GM23248 (cell line): ENCODE results near the gene CENPN. TPM values are rescaled to one million over a fixed set of nuclear protein-coding genes. Genes with fewer than 3 reads are reported as not detected.
A peak's percentile ranks its signal among the peaks of the same experiment; 100 is the strongest.

Experiments used
- DNase-seq: peaks from one replicate; pipeline ENCODE4 v3.0.0-alpha.2; 2015
- H2AFZ ChIP-seq: fragments of 200-600 bp; sonication (generic); 2 replicates; pipeline ENCODE4 v1.6.1; 2016; ENCODE audit warnings: antibody characterized with exemption
- H3F3A ChIP-seq: fragments of 200-600 bp; sonication (generic); 2 replicates; pipeline ENCODE4 v1.6.1; 2016; ENCODE audit warnings: mild to moderate bottlenecking, antibody characterized with exemption, mixed run types; ENCODE audit not compliant: insufficient read depth
- H3K27ac ChIP-seq: fragments of 200-600 bp; sonication (generic); 2 replicates; pipeline ENCODE4 v1.5.1; 2016; ENCODE audit warnings: mild to moderate bottlenecking
- H3K27me3 ChIP-seq: fragments of 200-600 bp; sonication (generic); replicated peaks from 2 replicates; pipeline ENCODE4 v1.6.1; 2016; ENCODE audit warnings: mild to moderate bottlenecking; ENCODE audit not compliant: insufficient read depth
- H3K36me3 ChIP-seq: fragments of 200-600 bp; sonication (generic); 2 replicates; pipeline ENCODE4 v1.6.1; 2016; ENCODE audit warnings: low read depth, mild to moderate bottlenecking
- H3K4me1 ChIP-seq: fragments of 200-600 bp; sonication (generic); 2 replicates; pipeline ENCODE4 v1.6.1; 2016; ENCODE audit warnings: mild to moderate bottlenecking; ENCODE audit not compliant: insufficient read depth
- H3K4me2 ChIP-seq: fragments of 200-600 bp; sonication (generic); one replicate; pipeline ENCODE4 v1.6.1; 2016; ENCODE audit warnings: mild to moderate bottlenecking; ENCODE audit not compliant: unreplicated experiment
- H3K4me3 ChIP-seq: fragments of 200-600 bp; sonication (generic); 2 replicates; pipeline ENCODE4 v1.5.1; 2016; ENCODE audit warnings: mild to moderate bottlenecking
- H3K79me2 ChIP-seq: fragments of 200-600 bp; sonication (generic); 2 replicates; pipeline ENCODE4 v1.6.1; 2016; ENCODE audit warnings: mild to moderate bottlenecking; ENCODE audit not compliant: insufficient read depth
- H3K9ac ChIP-seq: fragments of 200-600 bp; sonication (generic); 2 replicates; pipeline ENCODE4 v1.6.1; 2016; ENCODE audit warnings: mild to moderate bottlenecking
- H3K9me2 ChIP-seq: fragments of 200-600 bp; sonication (generic); 2 replicates; pipeline ENCODE4 v1.6.1; 2016; ENCODE audit warnings: mixed run types, mild to moderate bottlenecking, moderate library complexity; ENCODE audit not compliant: insufficient read depth
- H3K9me3 ChIP-seq: fragments of 200-600 bp; sonication (generic); one replicate; pipeline ENCODE4 v1.6.1; 2017; ENCODE audit warnings: low read depth
- H4K20me1 ChIP-seq: fragments of 200-600 bp; sonication (generic); 2 replicates; pipeline ENCODE4 v1.6.0; 2016; ENCODE audit not compliant: insufficient read depth
- EZH2 ChIP-seq: fragments of 200-600 bp; sonication (generic); IDR thresholded peaks from 2 replicates; pipeline ENCODE4 v1.6.1; 2018; ENCODE audit warnings: antibody characterized with exemption, mild to moderate bottlenecking; ENCODE audit not compliant: insufficient read depth, poor library complexity, severe bottlenecking
- EZH2phosphoT487 ChIP-seq: fragments of 200-600 bp; sonication (generic); IDR thresholded peaks from 2 replicates; pipeline ENCODE4 v1.6.1; 2018; ENCODE audit warnings: antibody characterized with exemption, moderate library complexity, mild to moderate bottlenecking, low read depth; ENCODE audit not compliant: insufficient read depth
- WGBS, 2 experiments: methylation state at CpG; one replicate each; pipeline ENCODE4 v1.1.6; 2015 to 2017; ENCODE audit warnings: low lambda C conversion rate in 2 of 2, low coverage in 1 of 2; ENCODE audit errors: missing lambda C conversion rate in 2 of 2; 5-methylcytosine and 5-hydroxymethylcytosine counted together
- in situ Hi-C: fragments of 300-500 bp; cut with MboI; formaldehyde crosslinking; loops from 2 replicates; pipeline ENCODE4 v1.15.0; 2020
- polyA plus RNA-seq: library from polyadenylated mRNA; unstranded; fragments of >200 nt; fragmentation: Nextera tagmentation; extraction: Ambion mirVana; gene quantifications from 2 replicates; pipeline ENCODE4 v1.2.1, GENCODE V29; 2016
- total RNA-seq: library from RNA; depleted of rRNA; stranded (reverse); fragments of >200 nt; shearing (Covaris generic); gene quantifications from 2 replicates; pipeline ENCODE4 v1.2.3, GENCODE V29; 2014

CENPN gene
- total and polyA plus RNA-seq, 2 experiments from 2014 or later: 29.0 to 29.2 TPM

DNA sequence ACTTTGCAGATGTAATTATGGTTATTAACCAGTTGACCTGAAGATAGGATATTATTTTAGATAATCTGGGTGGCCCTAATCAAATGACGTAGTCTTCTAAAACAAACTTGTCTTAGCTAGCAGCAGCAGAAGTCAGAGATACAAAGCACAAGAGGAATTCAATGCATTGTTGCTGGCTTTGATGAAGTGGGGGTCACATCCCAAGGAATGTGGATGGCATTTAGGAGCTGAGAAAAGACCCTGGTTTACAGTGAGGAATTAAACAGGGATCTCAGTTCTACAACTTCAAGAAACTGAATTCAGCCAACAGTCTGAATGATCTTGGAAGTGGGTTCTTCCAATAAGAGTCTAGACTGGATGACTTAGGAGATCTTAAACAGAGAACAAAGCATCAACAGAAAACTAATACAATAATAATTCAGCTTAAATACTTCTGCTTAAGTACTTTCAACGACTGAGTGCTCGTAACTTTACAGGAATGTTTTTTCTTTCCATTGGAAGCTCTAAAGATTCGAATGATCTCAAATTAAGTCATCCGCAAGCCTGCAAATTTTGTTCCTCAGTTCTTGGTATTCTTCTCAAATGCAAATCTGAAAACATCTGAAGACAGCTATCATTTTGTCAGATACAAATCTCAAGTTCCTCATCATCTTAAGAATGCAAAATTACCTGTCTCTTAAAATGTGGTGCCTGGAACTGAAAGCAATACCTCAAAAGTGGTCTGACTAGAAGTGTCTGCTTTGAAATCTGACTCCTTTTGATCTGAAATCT lies 66.7 kb downstream of the CENPN start:
- Histone ChIP-seq H3K36me3 (no peaks in the 10 kb centered on the region), H4K20me1 (no peaks in the 10 kb centered on the region), H3K79me2 (no peaks in the 10 kb centered on the region), H3F3A (peaks cover 14% of the 10 kb centered on the region), H3K27me3 (no peaks in the 10 kb centered on the region), H3K27ac (no peak overlapping the region), H3K4me3 (no peak overlapping the region), H2AFZ (no peak overlapping the region), H3K9me3 (no peaks in the 10 kb centered on the region), H3K9ac (no peak overlapping the region), H3K9me2 (no peaks in the 10 kb centered on the region), H3K4me2 (no peak overlapping the region), H3K4me1 (no peaks in the 10 kb centered on the region)
- in situ Hi-C loops: no loop called here
- 63 to 67% methylated on average over 5 of the region's 5 CpGs for WGBS, 2 experiments
- TF ChIP-seq EZH2 (no peak), EZH2phosphoT487 (no peak)
- DNase-seq: no peak

- in situ Hi-C loops: no loop called here
- Histone ChIP-seq H3K9ac (peak overlapping the region; percentile 92), H3K4me2 (peak overlapping the region; percentile 79), H3K4me3 (peak overlapping the region; percentile 88), H3K9me3 (no peaks in the 10 kb centered on the region), H3K79me2 (no peaks in the 10 kb centered on the region), H3K4me1 (no peaks in the 10 kb centered on the region), H3K27ac (peak overlapping the region; percentile 91), H4K20me1 (no peaks in the 10 kb centered on the region), H3K36me3 (no peaks in the 10 kb centered on the region), H3F3A (peaks cover 14% of the 10 kb centered on the region), H3K9me2 (no peaks in the 10 kb centered on the region), H3K27me3 (no peaks in the 10 kb centered on the region), H2AFZ (peak overlapping the region; percentile 97)
- DNase-seq: peak; percentile 89
- TF ChIP-seq EZH2phosphoT487: no peak
- TF ChIP-seq EZH2: no peak
- 1 to 4% methylated on average over 16 to 27 of the region's 27 CpGs for WGBS, 2 experiments
These were observed 69.6 kb downstream of the CENPN start for GRCh38 chr16:81076566-81077075.

- peak within 1 kb of the TSS; percentile 88 for H3K4me3 ChIP-seq
- in situ Hi-C loops: no loop called here
- H3K36me3 ChIP-seq: no peaks in the 10 kb centered on the region
- no peaks in the 10 kb centered on the region for H3K4me1 ChIP-seq
- H3F3A ChIP-seq: peaks cover 14% of the 10 kb centered on the region
- H3K27me3 ChIP-seq: no peaks in the 10 kb centered on the region
- DNase-seq: peak; percentile 98
- peak within 1 kb of the TSS; percentile 97 for H2AFZ ChIP-seq
- peak within 1 kb of the TSS; percentile 92 for H3K9ac ChIP-seq
- peak within 1 kb of the TSS; percentile 79 for H3K4me2 ChIP-seq
- 14 to 15% methylated on average over 49 to 59 of the region's 59 CpGs for WGBS, 2 experiments
- TF ChIP-seq EZH2phosphoT487 (no peak), EZH2 (no peak)
- H3K27ac ChIP-seq: peak within 1 kb of the TSS; percentile 91
- no peaks in the 10 kb centered on the region for H3K9me3 ChIP-seq
- H3K79me2 ChIP-seq: no peaks in the 10 kb centered on the region
- H4K20me1 ChIP-seq: no peaks in the 10 kb centered on the region
- H3K9me2 ChIP-seq: no peaks in the 10 kb centered on the region
These were observed 70.3 kb downstream of the CENPN start, which contains the start of gene C16orf46 for GRCh38 chr16:81077076-81077940. C16orf46 (minus strand) TSS chr16:81077238; CDS start chr16:81063955, 13,283 bp downstream.

DNA sequence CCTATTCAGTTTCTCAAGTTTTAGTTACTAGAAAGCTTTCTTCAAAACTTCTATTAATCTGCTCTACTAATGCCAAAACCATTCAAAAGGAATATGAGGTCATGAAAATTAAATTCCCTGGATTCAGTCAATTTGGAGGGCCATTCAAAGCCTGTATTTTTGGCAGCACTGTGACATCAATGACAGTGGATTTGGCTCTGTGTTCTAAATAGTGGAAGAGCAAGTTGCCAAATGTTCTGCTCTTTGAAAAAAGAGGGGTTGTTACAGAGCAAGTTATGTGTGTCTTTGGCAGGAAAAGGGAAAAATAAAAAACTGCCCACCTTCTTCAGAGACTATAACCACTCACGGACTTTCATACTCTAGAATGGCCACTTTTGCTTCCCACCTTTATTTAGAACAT lies 73.2 kb downstream of the CENPN start:
- peaks cover 14% of the 10 kb centered on the region for H3F3A ChIP-seq
- no peak overlapping the region for H3K9ac ChIP-seq
- H3K27ac ChIP-seq: no peak overlapping the region
- in situ Hi-C loops: no loop called here
- no peak overlapping the region for H2AFZ ChIP-seq
- H4K20me1 ChIP-seq: no peaks in the 10 kb centered on the region
- TF ChIP-seq EZH2 (no peak), EZH2phosphoT487 (no peak)
- WGBS, 2 experiments: 90 to 100% methylated on average over 1 of the region's 1 CpG
- H3K36me3 ChIP-seq: peaks cover 6% of the 10 kb centered on the region; the same call in 1 of the 2 replicates
- H3K79me2 ChIP-seq: no peaks in the 10 kb centered on the region
- H3K9me2 ChIP-seq: no peaks in the 10 kb centered on the region
- no peak overlapping the region for H3K4me2 ChIP-seq
- no peaks in the 10 kb centered on the region for H3K9me3 ChIP-seq
- DNase-seq: no peak
- H3K4me1 ChIP-seq: no peaks in the 10 kb centered on the region
- no peaks in the 10 kb centered on the region for H3K27me3 ChIP-seq
- H3K4me3 ChIP-seq: no peak overlapping the region
